Lower lobe of right lung (tissue), 2 donors: Measurements from ENCODE around the gene TMPO. TPM values are rescaled to one million over a fixed set of nuclear protein-coding genes. Genes with fewer than 3 reads are reported as not detected.
A peak's percentile ranks its signal among the peaks of the same experiment; 100 is the strongest.
"Not testable (repeated sequence)": the region's sequence is repeated elsewhere in the genome, so short reads cannot be mapped to it uniquely, and the experiment has no call there.

Experiments
- ATAC-seq, 2 donors: fragments of 200-7000 bp; cut with Tn5 transposase; one replicate each; pipeline ENCODE4 v1.9.1; 2020 to 2022; ENCODE audit warnings: mild to moderate bottlenecking in 2 of 2, moderate library complexity in 2 of 2
- DNase-seq: peaks from one replicate; pipeline ENCODE4 v3.0.0-alpha.2; 2020
- H3K27ac ChIP-seq: fragments of 200-600 bp; one replicate; pipeline ENCODE4 v1.8.0; 2022
- H3K27me3 ChIP-seq: fragments of 200-600 bp; one replicate; pipeline ENCODE4 v1.8.0; 2022; ENCODE audit warnings: low read depth
- H3K36me3 ChIP-seq: fragments of 200-600 bp; one replicate; pipeline ENCODE4 v1.8.0; 2022; ENCODE audit warnings: mild to moderate bottlenecking
- H3K4me1 ChIP-seq: fragments of 200-600 bp; one replicate; pipeline ENCODE4 v1.8.0; 2022
- H3K4me3 ChIP-seq: fragments of 200-600 bp; one replicate; pipeline ENCODE4 v1.8.0; 2022; ENCODE audit warnings: mild to moderate bottlenecking
- H3K9me3 ChIP-seq: fragments of 200-600 bp; one replicate; pipeline ENCODE4 v1.8.0; 2022
- CTCF ChIP-seq: fragments of 200-600 bp; IDR thresholded peaks from one replicate; pipeline ENCODE4 v1.8.0; 2022; ENCODE audit warnings: antibody characterized with exemption, mild to moderate bottlenecking
- intact Hi-C: fragments of 100-400 bp; cut with DNase I; formaldehyde crosslinking; loops from one replicate; pipeline ENCODE4 v1.11.0; 2022
- total RNA-seq: library from RNA; stranded (reverse); fragmentation: NEBNext Ultra II Directional; extraction: Animal tissue kit (Norgen Biotek cat#: 25700); gene quantifications from one replicate; pipeline ENCODE4 v1.2.1, GENCODE V29; 2021
- donor health status: DM: no; HTN: yes; CAD: no; lungs with severe emphysema.

Gene TMPO
- total RNA-seq, 1 donor from 2014 or later, result 61.7 TPM

GRCh38 chr12:98503342-98503591 lies 12.1 kb upstream of the TMPO start:
- peaks cover 10% of the 10 kb centered on the region for H3K4me1 ChIP-seq
- H3K9me3 ChIP-seq, result no peaks in the 10 kb centered on the region
- intact Hi-C loops, result no loop called here
- ATAC-seq (peak; percentile 92 to 95), DNase-seq (peak; percentile 85)
- no peaks in the 10 kb centered on the region for H3K36me3 ChIP-seq
- H3K27me3 ChIP-seq, result no peaks in the 10 kb centered on the region
- peak overlapping the region; percentile 70 for H3K4me3 ChIP-seq
- peak; percentile 3 for TF ChIP-seq CTCF
- peak overlapping the region; percentile 94 for H3K27ac ChIP-seq

DNA sequence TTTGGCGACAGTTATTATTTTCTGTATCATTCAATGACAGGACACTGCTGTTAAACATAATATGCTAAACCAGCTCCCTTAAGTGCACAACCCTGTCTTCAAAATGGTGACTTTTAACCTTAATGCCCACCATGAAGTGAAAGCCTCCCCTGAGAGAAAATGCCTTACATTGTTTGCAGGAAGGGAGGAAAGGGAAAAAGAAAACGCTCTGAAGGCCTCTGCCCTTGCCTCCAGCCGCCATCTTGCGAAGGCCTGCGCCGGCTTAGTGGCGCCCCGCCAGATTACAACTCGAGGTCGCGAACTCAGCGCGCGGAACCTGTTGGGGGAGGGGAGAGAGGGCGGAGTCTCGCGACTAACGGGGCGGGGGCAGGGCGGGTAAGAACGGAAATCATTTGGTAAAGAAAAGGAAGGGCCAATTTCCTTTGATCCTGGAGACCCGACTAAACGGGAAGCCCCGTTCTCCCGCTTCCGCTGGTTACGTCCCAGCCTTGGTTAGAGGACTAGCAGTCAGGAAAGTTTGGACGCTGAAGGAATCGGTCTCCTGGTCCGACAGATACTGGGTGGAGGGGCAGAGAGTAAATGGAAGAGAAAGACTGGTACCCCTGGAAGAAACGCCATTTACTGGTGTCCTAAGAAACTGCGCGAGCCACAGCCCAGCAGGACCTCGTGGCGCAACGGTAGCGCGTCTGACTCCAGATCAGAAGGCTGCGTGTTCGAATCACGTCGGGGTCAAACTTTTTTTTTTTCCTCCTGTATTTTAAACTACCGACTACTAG lies 11.6 kb upstream of the TMPO start:
- Histone ChIP-seq H3K27ac (peak overlapping the region; percentile 94), H3K27me3 (no peaks in the 10 kb centered on the region), H3K9me3 (no peaks in the 10 kb centered on the region), H3K36me3 (no peaks in the 10 kb centered on the region), H3K4me1 (peaks cover 10% of the 10 kb centered on the region), H3K4me3 (peak overlapping the region; percentile 70)
- ATAC-seq (peak; percentile 95 to 97), DNase-seq (peak; percentile 96)
- TF ChIP-seq CTCF, result peak; percentile 4
- intact Hi-C loops, result no loop called here

DNA sequence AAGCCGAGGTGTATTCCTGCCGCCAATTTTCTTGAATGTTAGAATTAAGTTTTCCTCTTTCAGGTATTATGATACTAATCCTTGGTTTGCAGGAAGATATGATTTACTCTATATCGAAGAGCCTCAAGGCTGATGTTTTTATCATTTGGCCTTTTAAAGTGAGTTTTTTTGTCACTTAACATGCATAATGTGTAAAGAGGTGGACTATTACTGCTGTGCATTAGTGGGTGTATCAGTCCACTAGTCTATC lies 11.1 kb upstream of the TMPO start:
- Histone ChIP-seq H3K4me1 (peaks cover 10% of the 10 kb centered on the region), H3K36me3 (no peaks in the 10 kb centered on the region), H3K27me3 (no peaks in the 10 kb centered on the region), H3K4me3 (peak overlapping the region; percentile 70), H3K9me3 (no peaks in the 10 kb centered on the region), H3K27ac (peak overlapping the region; percentile 94)
- DNase-seq, result no peak
- intact Hi-C loops, result no loop called here
- ATAC-seq, result no peak
- no peak for TF ChIP-seq CTCF

DNA sequence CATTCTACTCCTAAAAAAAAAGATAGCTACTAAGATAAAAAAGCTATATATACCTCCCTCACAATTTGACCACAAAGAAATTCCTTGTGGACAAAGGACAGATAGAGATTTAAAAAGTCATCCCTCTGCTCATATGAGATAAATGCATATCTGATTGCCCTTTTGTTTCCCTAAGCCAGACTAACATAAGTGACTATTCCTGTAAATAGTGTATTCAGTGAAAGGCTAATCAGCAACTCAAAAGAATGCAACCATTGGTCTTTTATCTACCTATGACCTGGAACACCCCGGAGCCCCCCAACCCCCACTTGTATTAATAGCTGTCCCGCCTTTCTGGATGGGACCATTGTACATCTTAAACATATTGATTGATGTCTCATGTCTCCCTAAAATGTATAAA lies 6.3 kb upstream of the TMPO start:
- intact Hi-C loops, result no loop called here
- no peaks in the 10 kb centered on the region for H3K36me3 ChIP-seq
- H3K9me3 ChIP-seq, result no peaks in the 10 kb centered on the region
- no peak overlapping the region for H3K4me3 ChIP-seq
- no peaks in the 10 kb centered on the region for H3K27me3 ChIP-seq
- H3K27ac ChIP-seq, result no peak overlapping the region
- peaks cover 17% of the 10 kb centered on the region for H3K4me1 ChIP-seq
- ATAC-seq (no peak), DNase-seq (no peak)
- TF ChIP-seq CTCF, result no peak

- not testable (repeated sequence) for H3K4me3 ChIP-seq, DNase-seq, H3K27ac ChIP-seq, H3K9me3 ChIP-seq, H3K27me3 ChIP-seq, ATAC-seq, H3K36me3 ChIP-seq
- H3K4me1 ChIP-seq, result peaks cover 16% of the 10 kb centered on the region
- intact Hi-C loops, result loop anchor here (5.0 kb wide), 1 partner anchor 90 kb away; no protein-coding TSS in a partner anchor
These were observed 3.6 kb upstream of the TMPO start for GRCh38 chr12:98511806-98512205.

GRCh38 chr12:98513379-98514322 lies 1.7 kb upstream of the TMPO start:
- no peaks in the 10 kb centered on the region for H3K27me3 ChIP-seq
- DNase-seq, result no peak
- H3K4me3 ChIP-seq, result peak overlapping the region; percentile 98
- no peak for TF ChIP-seq CTCF
- ATAC-seq, result no peak
- no peaks in the 10 kb centered on the region for H3K9me3 ChIP-seq
- peak overlapping the region; percentile 96 for H3K27ac ChIP-seq
- H3K36me3 ChIP-seq, result no peaks in the 10 kb centered on the region
- intact Hi-C loops, result loop anchor here (5.0 kb wide), 1 partner anchor 91 kb away; no protein-coding TSS in a partner anchor
- H3K4me1 ChIP-seq, result peaks cover 31% of the 10 kb centered on the region
